HFF-Myc (cell line): Measurements from ENCODE around the gene MFAP2.
A peak's percentile ranks its signal among the peaks of the same experiment; 100 is the strongest.

ENCODE experiments used
- DNase-seq: peaks from one replicate; pipeline ENCODE4 v3.0.0-alpha.2; 2011; ENCODE audit warnings: low read depth; ENCODE audit errors: extremely low read depth
- H3K4me3 ChIP-seq: replicated peaks from 2 replicates; pipeline ENCODE4 v1.5.1; 2011; ENCODE audit warnings: low read depth, mild to moderate bottlenecking, control low read depth, low read length
- CTCF ChIP-seq: IDR thresholded peaks from 2 replicates; pipeline ENCODE4 v1.5.1; 2012; ENCODE audit warnings: mild to moderate bottlenecking, low read depth, low read length, control low read depth; ENCODE audit errors: missing control alignments

Gene MFAP2, protein sequence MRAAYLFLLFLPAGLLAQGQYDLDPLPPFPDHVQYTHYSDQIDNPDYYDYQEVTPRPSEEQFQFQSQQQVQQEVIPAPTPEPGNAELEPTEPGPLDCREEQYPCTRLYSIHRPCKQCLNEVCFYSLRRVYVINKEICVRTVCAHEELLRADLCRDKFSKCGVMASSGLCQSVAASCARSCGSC

GRCh38 chr1:16980473-16981268 is at the start of gene MFAP2:
Gene MFAP2, minus strand, starts transcription at chr1:16980620. Its CDS starts 2,347 bp downstream, at chr1:16978273.
- DNase-seq: no peak
- TF ChIP-seq CTCF: no peak
- H3K4me3 ChIP-seq: peak within 1 kb of the TSS; percentile 56

DNA sequence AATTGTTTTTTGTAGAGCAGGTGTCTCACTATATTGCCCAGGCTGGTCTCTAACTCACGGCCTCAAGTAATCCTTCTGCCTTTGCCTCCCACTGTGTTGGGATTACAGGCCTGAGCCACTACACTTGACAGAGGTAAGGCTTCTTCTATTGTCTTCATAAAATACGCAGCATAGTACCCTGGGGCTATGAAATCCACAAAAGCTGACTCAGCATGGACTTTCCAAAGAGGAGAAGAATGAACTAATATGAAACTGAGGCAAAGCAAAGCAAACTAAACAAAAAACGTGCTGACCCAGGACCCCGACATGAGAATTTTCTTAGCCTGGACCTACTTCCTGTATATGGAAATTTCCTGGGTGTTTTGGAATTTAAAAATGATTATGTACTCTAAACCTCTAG is 49.8 kb upstream of the MFAP2 start:
- TF ChIP-seq CTCF: no peak
- DNase-seq: no peak
- H3K4me3 ChIP-seq: no peak overlapping the region

- DNase-seq: no peak
- no peak for TF ChIP-seq CTCF
- H3K4me3 ChIP-seq: no peak overlapping the region
Measured at GRCh38 chr1:17028662-17029188, 48.3 kb upstream of the MFAP2 start.

DNA sequence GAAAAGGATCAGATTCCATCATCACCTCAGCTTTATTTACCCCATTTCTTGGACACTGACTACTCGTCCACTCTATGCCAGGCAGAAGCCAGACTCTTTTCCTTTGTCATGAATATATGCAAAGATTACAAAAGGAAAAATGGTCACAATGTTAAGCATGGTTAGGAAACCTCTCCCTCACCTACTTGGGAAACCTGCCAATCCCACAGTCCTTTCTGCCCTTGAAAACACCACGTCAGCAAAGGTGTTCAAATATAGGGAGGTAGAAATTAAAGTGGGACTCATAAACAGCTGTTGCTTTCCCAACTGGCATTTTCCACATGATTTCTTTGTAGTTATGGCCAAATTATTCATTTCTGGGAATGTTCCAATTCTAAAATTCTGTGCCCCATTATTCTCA is 47.5 kb upstream of the MFAP2 start:
- no peak for DNase-seq
- TF ChIP-seq CTCF: no peak

GRCh38 chr1:17027403-17027802 is 47.0 kb upstream of the MFAP2 start:
- no peak for DNase-seq
- TF ChIP-seq CTCF: no peak
- no peak overlapping the region for H3K4me3 ChIP-seq

More for the DNA sequence above, 47.5 kb upstream of the MFAP2 start:
- no peak overlapping the region for H3K4me3 ChIP-seq

DNA sequence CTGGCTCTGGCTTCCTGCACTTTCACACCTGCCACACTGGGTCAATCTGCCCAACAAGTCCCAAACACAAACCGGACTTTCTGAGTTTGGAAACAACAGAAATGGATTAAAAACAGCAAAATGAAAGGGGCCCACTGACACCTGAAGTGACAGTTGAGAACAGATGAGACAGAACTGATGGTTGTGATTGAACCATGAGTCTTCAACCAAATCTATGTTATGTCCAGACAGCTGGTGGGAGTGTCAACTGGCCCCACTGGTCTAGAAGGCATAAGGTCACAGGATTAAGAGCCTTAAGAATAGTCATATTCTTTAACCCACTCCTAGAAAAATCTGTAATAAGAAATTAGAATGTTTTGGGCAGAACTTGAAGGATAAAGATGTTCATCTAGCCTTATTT is 44.3 kb upstream of the MFAP2 start:
- no peak for TF ChIP-seq CTCF
- DNase-seq: no peak
- H3K4me3 ChIP-seq: no peak overlapping the region
